Heart left ventricle (tissue), 13 donors: ENCODE data around the gene HIP1.
"Not testable (repeated sequence)": the region's sequence is repeated elsewhere in the genome, so short reads cannot be mapped to it uniquely, and the experiment has no call there.

ENCODE experiments used
- POLR2A ChIP-seq, 2 donors: fragments of 450-650 bp; IDR thresholded peaks; one replicate each; pipeline ENCODE4 v1.6.1; 2017; ENCODE audit warnings: antibody characterized with exemption in 2 of 2, mild to moderate bottlenecking in 2 of 2, moderate library complexity in 2 of 2
- TF ChIP-seq, protein P1 (sequence below), 12 donors: fragments of 200-600 bp; sonication (generic) in 4 of 12; IDR thresholded peaks; one replicate each; pipeline versions ENCODE4 v1.5.0 to v1.8.0; 2018 to 2022; ENCODE audit warnings: antibody characterized with exemption in 12 of 12, mild to moderate bottlenecking in 5 of 12
- donor health status: ischemic (EF 13 %, LVEDD 7.1; RV severe dilation, severe dysfunction).
- donor health status: DM: no; HTN: yes; CAD: no.
- donor health status: DM: no; HTN: no; CAD: no.
- donor health status: ischemic (EF 25% LVEDD 6.9; RV normal size, moderate dysfunction).
- donor health status: ischemic (EF 25% LVEDD 5.7; RV mildly dilated, moderate dysfunction).
- donor health status: ischemic (EF 35%, LVEDD 5.7; RV mildly dilated, moderate dysfunction).
- donor health status: nonischemic (EF 11% LVEDD 7.7; RV severe dilation, severe dysfunction).
- donor health status: DM: yes; HTN: yes; CAD: no.
- donor health status: PGD.
- donor health status: ischemic (EF 29% LVEDD 5.4; RV normal size, mild dysfunction).
- donor health status: nonischemic (EF 23%, LVEDD 6.1; RV moderate dilation, normal function).

DNA sequence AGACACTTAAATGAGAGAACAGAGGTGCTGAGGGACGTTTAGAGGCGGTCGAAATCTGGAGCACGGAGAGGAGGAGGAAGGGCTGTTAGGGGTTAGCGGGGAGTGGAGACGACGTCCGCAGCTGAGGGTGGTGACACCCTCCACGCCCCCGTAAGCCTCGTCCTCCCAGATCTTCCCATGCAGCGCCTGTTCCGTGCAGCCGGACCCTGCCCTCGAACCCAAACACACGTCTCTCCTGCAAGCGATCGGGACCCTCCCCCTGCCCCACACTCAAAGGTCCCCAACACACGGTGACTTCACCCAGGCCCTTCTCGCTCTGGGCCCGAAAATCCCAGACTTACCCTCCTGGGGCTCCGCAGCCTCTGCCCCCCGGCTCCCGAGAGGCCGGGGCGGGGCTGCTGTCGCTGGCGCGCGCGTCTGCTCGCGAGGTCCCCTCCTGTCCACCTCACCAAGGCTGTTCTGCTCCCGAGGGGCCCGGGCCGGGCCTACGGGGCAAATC is 211.5 kb downstream of the HIP1 start:
- TF ChIP-seq, protein P1, sequence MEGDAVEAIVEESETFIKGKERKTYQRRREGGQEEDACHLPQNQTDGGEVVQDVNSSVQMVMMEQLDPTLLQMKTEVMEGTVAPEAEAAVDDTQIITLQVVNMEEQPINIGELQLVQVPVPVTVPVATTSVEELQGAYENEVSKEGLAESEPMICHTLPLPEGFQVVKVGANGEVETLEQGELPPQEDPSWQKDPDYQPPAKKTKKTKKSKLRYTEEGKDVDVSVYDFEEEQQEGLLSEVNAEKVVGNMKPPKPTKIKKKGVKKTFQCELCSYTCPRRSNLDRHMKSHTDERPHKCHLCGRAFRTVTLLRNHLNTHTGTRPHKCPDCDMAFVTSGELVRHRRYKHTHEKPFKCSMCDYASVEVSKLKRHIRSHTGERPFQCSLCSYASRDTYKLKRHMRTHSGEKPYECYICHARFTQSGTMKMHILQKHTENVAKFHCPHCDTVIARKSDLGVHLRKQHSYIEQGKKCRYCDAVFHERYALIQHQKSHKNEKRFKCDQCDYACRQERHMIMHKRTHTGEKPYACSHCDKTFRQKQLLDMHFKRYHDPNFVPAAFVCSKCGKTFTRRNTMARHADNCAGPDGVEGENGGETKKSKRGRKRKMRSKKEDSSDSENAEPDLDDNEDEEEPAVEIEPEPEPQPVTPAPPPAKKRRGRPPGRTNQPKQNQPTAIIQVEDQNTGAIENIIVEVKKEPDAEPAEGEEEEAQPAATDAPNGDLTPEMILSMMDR (IDR thresholded peaks at IDR 0.05): not testable (repeated sequence)
- not testable (repeated sequence) for TF ChIP-seq POLR2A (IDR thresholded peaks at IDR 0.05)
